ENCODE measurements around the gene METRNL.

DNA sequence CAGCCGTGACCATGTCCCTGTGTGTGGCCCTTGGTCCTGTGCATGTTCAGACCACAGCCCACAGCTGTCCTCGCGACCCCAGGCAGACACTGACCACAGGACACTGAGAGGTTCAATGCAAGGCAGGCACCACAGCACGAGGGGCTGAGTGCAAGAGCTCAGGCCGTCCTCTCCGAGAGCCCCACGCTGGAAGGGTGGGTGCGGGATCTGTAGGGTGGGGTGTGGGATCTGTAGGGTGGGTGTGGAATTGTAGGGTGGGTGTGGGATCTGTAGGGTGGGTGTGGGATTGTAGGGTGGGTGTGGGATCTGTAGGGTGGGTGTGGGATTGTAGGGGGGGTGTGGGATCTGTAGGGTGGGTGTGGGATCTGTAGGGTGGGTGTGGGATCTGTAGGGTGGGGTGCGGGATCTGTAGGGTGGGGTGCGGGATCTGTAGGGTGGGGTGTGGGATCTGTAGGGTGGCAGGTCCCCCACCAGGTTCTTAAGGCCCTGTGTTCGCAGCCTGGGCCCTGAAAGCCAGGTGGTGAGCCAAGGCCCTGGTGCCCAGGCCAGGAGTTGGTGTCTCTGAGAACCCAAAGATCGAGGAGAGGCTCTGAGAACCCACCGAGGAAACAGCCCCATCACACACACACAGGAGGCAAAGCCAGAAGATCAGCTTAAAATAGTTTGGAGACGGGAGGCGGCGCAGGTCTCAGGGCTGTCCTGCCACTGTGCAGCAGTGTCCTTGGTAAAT lies 48.2 kb downstream of the METRNL start:
- TF ChIP-seq POLR2A (IDR thresholded peaks at IDR 0.05; ENCODE audit: borderline replicate concordance, extremely low read depth, insufficient read depth, insufficient read length) (no peak), SRF (IDR thresholded peaks at IDR 0.05; ENCODE audit: low read depth) (no peak), TCF7L2 (IDR thresholded peaks at IDR 0.05; ENCODE audit: borderline replicate concordance, extremely low read depth, insufficient read depth, insufficient read length) (no peak), RAD21 (IDR thresholded peaks at IDR 0.05; ENCODE audit: low read depth) (no peak)
- TF ChIP-seq, protein P1, sequence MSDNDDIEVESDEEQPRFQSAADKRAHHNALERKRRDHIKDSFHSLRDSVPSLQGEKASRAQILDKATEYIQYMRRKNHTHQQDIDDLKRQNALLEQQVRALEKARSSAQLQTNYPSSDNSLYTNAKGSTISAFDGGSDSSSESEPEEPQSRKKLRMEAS (IDR thresholded peaks at IDR 0.05) = no peak
- TF ChIP-seq, protein P2, sequence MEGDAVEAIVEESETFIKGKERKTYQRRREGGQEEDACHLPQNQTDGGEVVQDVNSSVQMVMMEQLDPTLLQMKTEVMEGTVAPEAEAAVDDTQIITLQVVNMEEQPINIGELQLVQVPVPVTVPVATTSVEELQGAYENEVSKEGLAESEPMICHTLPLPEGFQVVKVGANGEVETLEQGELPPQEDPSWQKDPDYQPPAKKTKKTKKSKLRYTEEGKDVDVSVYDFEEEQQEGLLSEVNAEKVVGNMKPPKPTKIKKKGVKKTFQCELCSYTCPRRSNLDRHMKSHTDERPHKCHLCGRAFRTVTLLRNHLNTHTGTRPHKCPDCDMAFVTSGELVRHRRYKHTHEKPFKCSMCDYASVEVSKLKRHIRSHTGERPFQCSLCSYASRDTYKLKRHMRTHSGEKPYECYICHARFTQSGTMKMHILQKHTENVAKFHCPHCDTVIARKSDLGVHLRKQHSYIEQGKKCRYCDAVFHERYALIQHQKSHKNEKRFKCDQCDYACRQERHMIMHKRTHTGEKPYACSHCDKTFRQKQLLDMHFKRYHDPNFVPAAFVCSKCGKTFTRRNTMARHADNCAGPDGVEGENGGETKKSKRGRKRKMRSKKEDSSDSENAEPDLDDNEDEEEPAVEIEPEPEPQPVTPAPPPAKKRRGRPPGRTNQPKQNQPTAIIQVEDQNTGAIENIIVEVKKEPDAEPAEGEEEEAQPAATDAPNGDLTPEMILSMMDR (IDR thresholded peaks at IDR 0.05 in 2 of 3, conservative IDR thresholded peaks at IDR 0.05 in 1 of 3; ENCODE audit: borderline replicate concordance in 1 of 3, insufficient read depth in 1 of 3, low read depth in 2 of 3, low read length in 2 of 3) = no peak
